HUES64 (cell line): Measurements from ENCODE around the gene ERC1.

Experiments used
- H3K27ac ChIP-seq: 2 replicates; pipeline ENCODE4 v1.7.0; 2013; ENCODE audit warnings: low read depth, low read length, inconsistent platforms
- H3K27me3 ChIP-seq: 2 replicates; pipeline ENCODE4 v1.6.1; 2013; ENCODE audit warnings: mild to moderate bottlenecking, low read length; ENCODE audit not compliant: insufficient read depth
- H3K36me3 ChIP-seq: 2 replicates; pipeline ENCODE4 v1.6.1; 2013; ENCODE audit warnings: mild to moderate bottlenecking, low read length; ENCODE audit not compliant: insufficient read depth
- H3K4me1 ChIP-seq: 2 replicates; pipeline ENCODE4 v1.6.1; 2013; ENCODE audit warnings: mild to moderate bottlenecking, low read length, moderate library complexity; ENCODE audit not compliant: insufficient read depth
- H3K4me3 ChIP-seq: 2 replicates; pipeline ENCODE4 v1.5.1; 2013; ENCODE audit warnings: mild to moderate bottlenecking, low read length, moderate library complexity
- H3K9ac ChIP-seq: 2 replicates; pipeline ENCODE4 v1.6.1; 2013; ENCODE audit warnings: mild to moderate bottlenecking, low read depth, low read length
- H3K9me3 ChIP-seq: 2 replicates; pipeline ENCODE4 v1.6.1; 2013; ENCODE audit warnings: low read depth, low read length; ENCODE audit not compliant: insufficient read depth
- WGBS: fragments of 150-250, 120-280 bp; methylation state at CpG from one replicate; pipeline ENCODE4 v1.1.7; 2013; ENCODE audit warnings: missing lambda C conversion rate; 5-methylcytosine and 5-hydroxymethylcytosine counted together

The ERC1 gene

DNA sequence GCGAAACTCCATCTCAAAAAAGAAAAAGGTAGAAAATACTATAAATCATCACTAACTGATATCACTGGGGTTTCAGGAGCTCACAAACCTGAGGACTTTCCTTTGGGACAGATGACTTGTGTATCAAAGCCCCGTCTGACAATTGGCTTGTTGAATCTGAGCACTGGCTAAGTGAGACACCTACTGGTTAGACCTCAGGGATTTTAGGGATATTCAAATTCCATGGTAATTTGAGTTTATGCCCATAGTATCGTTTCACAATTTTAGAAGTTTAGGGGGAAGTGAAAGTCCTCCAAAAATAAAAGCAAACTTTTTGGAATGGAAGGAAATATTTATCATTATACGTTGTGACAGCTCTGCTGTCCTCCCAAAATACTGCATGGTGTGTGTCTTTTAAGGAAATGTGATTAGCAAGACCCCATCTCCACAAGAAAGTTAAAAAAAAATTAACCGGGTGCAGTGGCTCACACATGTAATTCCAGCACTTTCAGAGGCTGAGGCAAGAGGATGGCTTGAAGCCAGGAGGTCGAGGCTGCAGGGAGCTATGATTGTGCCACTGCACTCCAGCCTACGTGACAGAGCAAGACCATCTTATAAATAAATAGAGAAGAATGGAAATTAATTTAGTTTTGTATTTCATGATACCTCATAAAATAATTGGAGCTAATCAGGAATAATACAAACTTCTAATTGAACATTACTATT, 554.1 kb downstream of the ERC1 start:
- H3K27me3 ChIP-seq: peaks cover 5% of the 10 kb centered on the region; the same call in 1 of the 2 replicates
- no peaks in the 10 kb centered on the region for H3K9me3 ChIP-seq
- no peaks in the 10 kb centered on the region for H3K36me3 ChIP-seq
- no peak overlapping the region for H3K27ac ChIP-seq
- no peak overlapping the region for H3K9ac ChIP-seq
- 79% methylated on average over 6 of the region's 7 CpGs for WGBS
- H3K4me3 ChIP-seq: no peak overlapping the region
- H3K4me1 ChIP-seq: no peaks in the 10 kb centered on the region
